K562 (cell line): ENCODE data around the gene C12orf42.

Experiments used
- NFE2L1 ChIP-seq: fragments of 450-650 bp; IDR thresholded peaks from 2 replicates; pipeline ENCODE4 v1.6.1; 2016; ENCODE audit warnings: missing genetic modification characterization, low read depth, mild to moderate bottlenecking, missing compliant biosample characterization, moderate library complexity, borderline replicate concordance
- RCOR1 ChIP-seq, 2 experiments: IDR thresholded peaks; 2 replicates each; pipeline ENCODE4 v1.6.1; 2012; ENCODE audit warnings: low read depth in 2 of 2, low read length in 2 of 2, borderline replicate concordance in 1 of 2, improper control_type of control experiment in 1 of 2
- TF ChIP-seq, protein P1 (sequence below): IDR thresholded peaks from 2 replicates; pipeline ENCODE4 v1.6.1; 2014; ENCODE audit warnings: antibody characterized with exemption
- TF ChIP-seq, protein P2 (sequence below), 2 experiments: IDR thresholded peaks; 2 replicates each; pipeline ENCODE4 v1.6.1; 2012; ENCODE audit warnings: improper control_type of control experiment in 2 of 2, low read depth in 2 of 2, low read length in 2 of 2, borderline replicate concordance in 1 of 2
- TF ChIP-seq, protein P3 (sequence below): fragments of 250-450 bp; sonication (Bioruptor Pico); IDR thresholded peaks from 2 replicates; pipeline ENCODE4 v1.8.0; 2022; ENCODE audit warnings: inconsistent platforms

DNA sequence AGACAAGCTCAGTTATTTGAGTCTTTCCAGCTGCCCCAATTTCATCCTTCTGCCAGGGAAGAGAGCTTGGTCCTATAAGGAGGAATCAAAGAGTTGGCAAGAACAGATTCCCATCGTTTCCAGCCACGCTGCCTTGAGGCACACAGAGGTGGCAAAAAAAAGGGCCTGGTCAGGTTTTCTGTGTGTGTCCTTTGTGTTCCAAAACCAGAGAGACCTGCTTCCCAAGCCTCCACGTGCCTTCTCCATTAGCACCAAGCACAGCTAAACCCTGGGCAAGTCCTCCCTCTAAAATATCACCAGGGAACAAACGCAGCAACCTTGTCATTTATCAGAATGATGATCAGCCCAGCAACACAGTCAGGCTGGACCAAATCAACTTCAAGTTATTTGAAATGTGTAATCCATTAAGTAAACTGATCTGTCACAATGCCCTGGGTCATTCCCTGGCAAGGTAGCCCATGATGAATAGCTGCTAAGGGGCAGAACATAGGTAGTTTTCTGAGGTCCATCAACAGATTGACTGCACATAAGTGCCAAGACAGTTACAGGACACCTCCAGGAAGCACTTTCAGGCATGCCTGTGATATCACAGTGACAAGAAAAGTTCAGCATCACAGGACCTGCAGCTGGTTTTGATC lies 28.6 kb upstream of the C12orf42 start:
- TF ChIP-seq, protein P1, sequence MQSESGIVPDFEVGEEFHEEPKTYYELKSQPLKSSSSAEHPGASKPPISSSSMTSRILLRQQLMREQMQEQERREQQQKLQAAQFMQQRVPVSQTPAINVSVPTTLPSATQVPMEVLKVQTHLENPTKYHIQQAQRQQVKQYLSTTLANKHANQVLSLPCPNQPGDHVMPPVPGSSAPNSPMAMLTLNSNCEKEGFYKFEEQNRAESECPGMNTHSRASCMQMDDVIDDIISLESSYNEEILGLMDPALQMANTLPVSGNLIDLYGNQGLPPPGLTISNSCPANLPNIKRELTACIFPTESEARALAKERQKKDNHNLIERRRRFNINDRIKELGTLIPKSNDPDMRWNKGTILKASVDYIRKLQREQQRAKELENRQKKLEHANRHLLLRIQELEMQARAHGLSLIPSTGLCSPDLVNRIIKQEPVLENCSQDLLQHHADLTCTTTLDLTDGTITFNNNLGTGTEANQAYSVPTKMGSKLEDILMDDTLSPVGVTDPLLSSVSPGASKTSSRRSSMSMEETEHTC, result no peak
- TF ChIP-seq RCOR1 (IDR thresholded peaks at IDR 0.05; ENCODE audit: borderline replicate concordance in 1 of 2, low read depth in 2 of 2, low read length in 2 of 2), result no peak
- TF ChIP-seq NFE2L1, result no peak
- TF ChIP-seq, protein P2, sequence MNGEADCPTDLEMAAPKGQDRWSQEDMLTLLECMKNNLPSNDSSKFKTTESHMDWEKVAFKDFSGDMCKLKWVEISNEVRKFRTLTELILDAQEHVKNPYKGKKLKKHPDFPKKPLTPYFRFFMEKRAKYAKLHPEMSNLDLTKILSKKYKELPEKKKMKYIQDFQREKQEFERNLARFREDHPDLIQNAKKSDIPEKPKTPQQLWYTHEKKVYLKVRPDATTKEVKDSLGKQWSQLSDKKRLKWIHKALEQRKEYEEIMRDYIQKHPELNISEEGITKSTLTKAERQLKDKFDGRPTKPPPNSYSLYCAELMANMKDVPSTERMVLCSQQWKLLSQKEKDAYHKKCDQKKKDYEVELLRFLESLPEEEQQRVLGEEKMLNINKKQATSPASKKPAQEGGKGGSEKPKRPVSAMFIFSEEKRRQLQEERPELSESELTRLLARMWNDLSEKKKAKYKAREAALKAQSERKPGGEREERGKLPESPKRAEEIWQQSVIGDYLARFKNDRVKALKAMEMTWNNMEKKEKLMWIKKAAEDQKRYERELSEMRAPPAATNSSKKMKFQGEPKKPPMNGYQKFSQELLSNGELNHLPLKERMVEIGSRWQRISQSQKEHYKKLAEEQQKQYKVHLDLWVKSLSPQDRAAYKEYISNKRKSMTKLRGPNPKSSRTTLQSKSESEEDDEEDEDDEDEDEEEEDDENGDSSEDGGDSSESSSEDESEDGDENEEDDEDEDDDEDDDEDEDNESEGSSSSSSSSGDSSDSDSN (IDR thresholded peaks at IDR 0.05; ENCODE audit: borderline replicate concordance in 1 of 2, low read depth in 2 of 2, low read length in 2 of 2), result no peak
- TF ChIP-seq, protein P3, sequence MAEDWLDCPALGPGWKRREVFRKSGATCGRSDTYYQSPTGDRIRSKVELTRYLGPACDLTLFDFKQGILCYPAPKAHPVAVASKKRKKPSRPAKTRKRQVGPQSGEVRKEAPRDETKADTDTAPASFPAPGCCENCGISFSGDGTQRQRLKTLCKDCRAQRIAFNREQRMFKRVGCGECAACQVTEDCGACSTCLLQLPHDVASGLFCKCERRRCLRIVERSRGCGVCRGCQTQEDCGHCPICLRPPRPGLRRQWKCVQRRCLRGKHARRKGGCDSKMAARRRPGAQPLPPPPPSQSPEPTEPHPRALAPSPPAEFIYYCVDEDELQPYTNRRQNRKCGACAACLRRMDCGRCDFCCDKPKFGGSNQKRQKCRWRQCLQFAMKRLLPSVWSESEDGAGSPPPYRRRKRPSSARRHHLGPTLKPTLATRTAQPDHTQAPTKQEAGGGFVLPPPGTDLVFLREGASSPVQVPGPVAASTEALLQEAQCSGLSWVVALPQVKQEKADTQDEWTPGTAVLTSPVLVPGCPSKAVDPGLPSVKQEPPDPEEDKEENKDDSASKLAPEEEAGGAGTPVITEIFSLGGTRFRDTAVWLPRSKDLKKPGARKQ, result no peak
